H1 (cell line): ENCODE measurements around the gene FAM50B. TPM values are rescaled to one million over a fixed set of nuclear protein-coding genes. Genes with fewer than 3 reads are reported as not detected.

Experiments used
- CHD7 ChIP-seq: fragments of 300-600 bp; sonication (generic); IDR thresholded peaks from 2 replicates; pipeline ENCODE4 v1.7.1; 2012; ENCODE audit warnings: low read length, moderate library complexity, mild to moderate bottlenecking, inconsistent platforms; ENCODE audit not compliant: insufficient replicate concordance
- SIRT6 ChIP-seq: IDR thresholded peaks from one replicate; pipeline ENCODE4 v1.7.1; 2012; ENCODE audit warnings: low read length, inconsistent platforms
- polyA plus RNA-seq, 7 experiments: library from polyadenylated mRNA; depleted of rRNA in 3 of 7; stranded (reverse) in 5 of 7; unstranded in 2 of 7; fragments of >200 nt in 5 of 7; fragments of 200-250 nt in 2 of 7; gene quantifications; 1 replicate in 5 of 7; 2 replicates in 1 of 7; 4 replicates in 1 of 7; pipeline versions ENCODE4 v1.2.1 to v1.2.3, GENCODE V29; 2011 to 2013; ENCODE audit warnings: missing spikeins in 2 of 7, mixed read lengths in 2 of 7
- total RNA-seq: library from RNA; stranded (reverse); fragmentation: NEBNext Ultra II Directional; extraction: Animal tissue kit (Norgen Biotek cat#: 25700); gene quantifications from 2 replicates; pipeline ENCODE4 v1.2.1, GENCODE V29; 2021

FAM50B gene
- total and polyA plus RNA-seq, 2 of the 8 experiments (the other 6 are each of a cell fraction or from before 2014, with no cell fraction given), result 3.1 to 3.2 TPM

DNA sequence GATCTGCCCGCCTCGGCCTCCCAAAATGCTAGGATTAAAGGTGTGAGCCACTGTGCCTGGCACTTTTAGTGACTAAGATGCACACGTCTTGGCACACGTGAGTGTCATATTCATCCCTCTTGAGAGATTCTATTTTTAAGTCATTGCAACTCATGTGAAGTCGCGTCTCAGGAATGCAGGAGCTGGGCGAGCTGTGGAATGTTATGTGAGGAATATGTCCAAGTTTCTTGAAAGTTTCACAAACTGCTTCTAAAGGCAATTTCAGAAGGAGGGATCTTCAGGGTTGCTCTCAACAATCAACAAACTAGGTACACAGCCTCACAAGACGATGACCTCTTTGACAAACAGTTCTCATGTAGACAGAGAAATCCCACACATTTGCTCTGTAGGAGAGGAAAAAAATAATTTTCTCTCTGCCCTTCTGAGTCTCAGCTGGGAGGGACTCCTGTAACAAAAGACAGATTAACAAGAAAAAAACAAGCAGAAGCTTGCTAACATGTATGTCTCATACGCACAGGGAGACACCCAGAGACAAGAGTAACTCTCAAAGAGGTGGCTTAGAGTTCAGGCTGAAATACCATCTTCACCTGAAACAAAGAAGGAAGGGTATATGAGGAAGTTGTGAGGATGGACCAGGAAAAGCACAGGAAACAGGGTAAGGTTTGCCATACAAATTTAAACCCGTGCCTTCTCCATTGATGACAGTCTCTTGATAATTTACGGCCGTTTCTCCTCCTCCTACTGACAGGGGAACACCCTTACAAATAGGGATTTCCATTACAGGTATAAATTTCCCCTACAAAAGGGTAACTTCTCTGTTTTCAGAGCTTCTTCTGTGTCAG lies 45.3 kb upstream of the FAM50B start (continued):
- TF ChIP-seq CHD7, result no peak
- no peak for TF ChIP-seq SIRT6
- TF ChIP-seq, all 59 proteins: peak for 0
